ENCODE data around the gene NFATC2. TPM values are rescaled to one million over a fixed set of nuclear protein-coding genes. Genes with fewer than 3 reads are reported as not detected.

The NFATC2 gene
- total and polyA plus RNA-seq, 2 of the 4 experiments (the other 2 are of a cell fraction): 0.18 to 0.38 TPM

DNA sequence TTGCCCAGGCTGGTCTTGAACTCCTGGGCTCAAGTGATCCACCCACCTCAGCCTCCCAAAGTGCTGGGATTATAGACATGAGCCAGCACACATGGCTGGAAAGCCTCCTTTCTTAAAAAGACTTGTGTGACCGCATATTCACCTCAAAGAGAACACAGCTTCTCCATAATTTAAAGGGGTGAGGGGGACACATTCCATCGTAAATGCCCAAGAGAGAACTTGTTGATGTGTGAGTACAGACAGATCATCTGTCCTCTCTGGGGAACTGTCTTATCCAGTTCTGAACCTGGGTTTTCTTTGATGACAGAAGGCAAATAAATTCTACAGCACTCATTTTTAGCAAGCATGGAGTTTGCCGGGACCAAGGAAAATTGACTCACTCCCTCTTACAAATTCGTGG, 47.2 kb downstream of the NFATC2 start:
- Histone ChIP-seq H3K79me1 (ENCODE audit: low read depth in 1 of 2, low read length in 2 of 2) (no peaks in the 10 kb centered on the region; a peak in 1 of 4 replicates), H3K9me1 (ENCODE audit: insufficient read depth, low read length) (peaks cover 8% of the 10 kb centered on the region; the same call in 1 of the 2 replicates), H3K14ac (replicated peaks; ENCODE audit: low read depth, low read length) (no peak overlapping the region), H2AFZ (replicated peaks; ENCODE audit: low read length, poor library complexity) (no peak overlapping the region), H3K9ac (ENCODE audit: low read depth, low read length) (no peak overlapping the region), H4K5ac (ENCODE audit: low read depth, low read length) (no peak overlapping the region), H2BK5ac (ENCODE audit: low read depth, low read length, poor library complexity, severe bottlenecking) (no peak overlapping the region), H3K4me1 (ENCODE audit: control insufficient read depth, insufficient read depth, low read length) (peaks cover 12% of the 10 kb centered on the region), H3K4ac (ENCODE audit: low read depth, low read length) (no peak overlapping the region), H3K27me3 (ENCODE audit: control insufficient read depth, insufficient read depth, low read length) (no peaks in the 10 kb centered on the region), H2AK5ac (ENCODE audit: low read depth, low read length) (no peak overlapping the region), H3K23ac (ENCODE audit: low read depth, low read length) (no peak overlapping the region), H3K4me2 (ENCODE audit: low read depth, low read length) (no peak overlapping the region), H3K4me3 (ENCODE audit: insufficient read depth, low read depth, low read length) (no peak overlapping the region), H2BK15ac (ENCODE audit: low read depth, low read length) (no peak overlapping the region), H3K9me3 (ENCODE audit: control insufficient read depth, insufficient read depth, low read length) (no peaks in the 10 kb centered on the region), H3K36me3 (ENCODE audit: control insufficient read depth, insufficient read depth, low read length) (no peaks in the 10 kb centered on the region), H2BK20ac (ENCODE audit: low read depth, low read length) (no peak overlapping the region), H4K8ac (ENCODE audit: low read depth in 2 of 2, low read length in 2 of 2) (no peak overlapping the region), H2AK9ac (replicated peaks; ENCODE audit: low read depth, low read length, poor library complexity) (no peak overlapping the region), H4K91ac (ENCODE audit: insufficient read depth, low read depth, low read length) (no peak overlapping the region), H3K56ac (ENCODE audit: extremely low read depth, insufficient read depth, low read length) (no peak overlapping the region), H4K20me1 (ENCODE audit: insufficient read depth, low read length) (no peaks in the 10 kb centered on the region), H2BK120ac (ENCODE audit: low read depth, low read length) (no peak overlapping the region), H3K27ac (ENCODE audit: insufficient read depth, low read length) (no peak overlapping the region), H3K18ac (ENCODE audit: low read depth, low read length) (no peak overlapping the region)
- dilution Hi-C loops (cut with HindIII; ENCODE audit: low sequenced_read_pairs, unreplicated experiment): no loop called here
- no TSS peak for BruUV-seq (replicated peaks)
- in situ Hi-C loops (cut with MboI; ENCODE audit: low sequenced_read_pairs): no loop called here
- WGBS, 2 experiments (ENCODE audit: extremely low coverage in 2 of 2, insufficient read length in 1 of 2): 75% methylated on average over 2 of the region's 4 CpGs; no CpG with 5 or more reads in 1 of the 2 experiments
- DNase-seq (no peak), ATAC-seq (ENCODE audit: low read depth) (no peak)
- TF ChIP-seq RAD21 (IDR thresholded peaks at IDR 0.05; ENCODE audit: low read length) (no peak), POLR2A (IDR thresholded peaks at IDR 0.05; ENCODE audit: low read depth, low read length) (no peak), FOS (IDR thresholded peaks at IDR 0.05; ENCODE audit: low read depth, low read length) (no peak), RCOR1 (IDR thresholded peaks at IDR 0.05; ENCODE audit: insufficient replicate concordance, low read length) (no peak), CEBPB (IDR thresholded peaks at IDR 0.05; ENCODE audit: low read depth, low read length) (no peak), BHLHE40 (IDR thresholded peaks at IDR 0.05; ENCODE audit: low read depth, low read length) (no peak), MAZ (IDR thresholded peaks at IDR 0.05; ENCODE audit: borderline replicate concordance, low read depth, low read length) (no peak), SMC3 (IDR thresholded peaks at IDR 0.05; ENCODE audit: low read depth, low read length) (no peak), CHD1 (IDR thresholded peaks at IDR 0.05; ENCODE audit: low read depth, low read length) (no peak), NFE2L2 (IDR thresholded peaks at IDR 0.05; ENCODE audit: low read depth, low read length) (no peak), MXI1 (IDR thresholded peaks at IDR 0.05; ENCODE audit: borderline replicate concordance, low read depth, low read length) (no peak), MAFK (IDR thresholded peaks at IDR 0.05; ENCODE audit: low read depth, low read length) (no peak), RFX5 (IDR thresholded peaks at IDR 0.05; ENCODE audit: low read depth, low read length) (no peak)
- TF ChIP-seq, protein P1, sequence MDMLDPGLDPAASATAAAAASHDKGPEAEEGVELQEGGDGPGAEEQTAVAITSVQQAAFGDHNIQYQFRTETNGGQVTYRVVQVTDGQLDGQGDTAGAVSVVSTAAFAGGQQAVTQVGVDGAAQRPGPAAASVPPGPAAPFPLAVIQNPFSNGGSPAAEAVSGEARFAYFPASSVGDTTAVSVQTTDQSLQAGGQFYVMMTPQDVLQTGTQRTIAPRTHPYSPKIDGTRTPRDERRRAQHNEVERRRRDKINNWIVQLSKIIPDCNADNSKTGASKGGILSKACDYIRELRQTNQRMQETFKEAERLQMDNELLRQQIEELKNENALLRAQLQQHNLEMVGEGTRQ (IDR thresholded peaks at IDR 0.05; ENCODE audit: low read depth, low read length): no peak
- TF ChIP-seq, protein P2, sequence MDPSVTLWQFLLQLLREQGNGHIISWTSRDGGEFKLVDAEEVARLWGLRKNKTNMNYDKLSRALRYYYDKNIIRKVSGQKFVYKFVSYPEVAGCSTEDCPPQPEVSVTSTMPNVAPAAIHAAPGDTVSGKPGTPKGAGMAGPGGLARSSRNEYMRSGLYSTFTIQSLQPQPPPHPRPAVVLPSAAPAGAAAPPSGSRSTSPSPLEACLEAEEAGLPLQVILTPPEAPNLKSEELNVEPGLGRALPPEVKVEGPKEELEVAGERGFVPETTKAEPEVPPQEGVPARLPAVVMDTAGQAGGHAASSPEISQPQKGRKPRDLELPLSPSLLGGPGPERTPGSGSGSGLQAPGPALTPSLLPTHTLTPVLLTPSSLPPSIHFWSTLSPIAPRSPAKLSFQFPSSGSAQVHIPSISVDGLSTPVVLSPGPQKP (IDR thresholded peaks at IDR 0.05; ENCODE audit: borderline replicate concordance, low read depth, low read length): no peak
- TF ChIP-seq, protein P3, sequence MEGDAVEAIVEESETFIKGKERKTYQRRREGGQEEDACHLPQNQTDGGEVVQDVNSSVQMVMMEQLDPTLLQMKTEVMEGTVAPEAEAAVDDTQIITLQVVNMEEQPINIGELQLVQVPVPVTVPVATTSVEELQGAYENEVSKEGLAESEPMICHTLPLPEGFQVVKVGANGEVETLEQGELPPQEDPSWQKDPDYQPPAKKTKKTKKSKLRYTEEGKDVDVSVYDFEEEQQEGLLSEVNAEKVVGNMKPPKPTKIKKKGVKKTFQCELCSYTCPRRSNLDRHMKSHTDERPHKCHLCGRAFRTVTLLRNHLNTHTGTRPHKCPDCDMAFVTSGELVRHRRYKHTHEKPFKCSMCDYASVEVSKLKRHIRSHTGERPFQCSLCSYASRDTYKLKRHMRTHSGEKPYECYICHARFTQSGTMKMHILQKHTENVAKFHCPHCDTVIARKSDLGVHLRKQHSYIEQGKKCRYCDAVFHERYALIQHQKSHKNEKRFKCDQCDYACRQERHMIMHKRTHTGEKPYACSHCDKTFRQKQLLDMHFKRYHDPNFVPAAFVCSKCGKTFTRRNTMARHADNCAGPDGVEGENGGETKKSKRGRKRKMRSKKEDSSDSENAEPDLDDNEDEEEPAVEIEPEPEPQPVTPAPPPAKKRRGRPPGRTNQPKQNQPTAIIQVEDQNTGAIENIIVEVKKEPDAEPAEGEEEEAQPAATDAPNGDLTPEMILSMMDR (conservative IDR thresholded peaks at IDR 0.05; ENCODE audit: low read depth, low read length): no peak
- intact Hi-C loops (cut with micrococcal nuclease): no loop called here
- CTCF ChIA-PET: no interaction called here
- POLR2A ChIA-PET (ENCODE audit: unreplicated experiment): no interaction called here

Data from IMR-90 (cell line).